Vagina (tissue), 2 donors: ENCODE results near the gene OSBPL1A.

ENCODE experiments used
- POLR2AphosphoS5 ChIP-seq, 2 donors: sonication (generic); formaldehyde crosslinking; IDR thresholded peaks; one replicate each; pipeline ENCODE4 v1.9.0; 2017; ENCODE audit warnings: antibody characterized with exemption in 2 of 2, mild to moderate bottlenecking in 2 of 2, low read depth in 1 of 2; ENCODE audit not compliant: insufficient read depth in 1 of 2
- TF ChIP-seq, protein P1 (sequence below), 3 experiments: fragments of 450-650 bp in 2 of 3; fragments of 200-600 bp in 1 of 3; sonication (generic) in 1 of 3; IDR thresholded peaks; one replicate each; pipeline ENCODE4 v1.5.1; 2017 to 2019; ENCODE audit warnings: antibody characterized with exemption in 3 of 3, mild to moderate bottlenecking in 2 of 3, moderate library complexity in 2 of 3

DNA sequence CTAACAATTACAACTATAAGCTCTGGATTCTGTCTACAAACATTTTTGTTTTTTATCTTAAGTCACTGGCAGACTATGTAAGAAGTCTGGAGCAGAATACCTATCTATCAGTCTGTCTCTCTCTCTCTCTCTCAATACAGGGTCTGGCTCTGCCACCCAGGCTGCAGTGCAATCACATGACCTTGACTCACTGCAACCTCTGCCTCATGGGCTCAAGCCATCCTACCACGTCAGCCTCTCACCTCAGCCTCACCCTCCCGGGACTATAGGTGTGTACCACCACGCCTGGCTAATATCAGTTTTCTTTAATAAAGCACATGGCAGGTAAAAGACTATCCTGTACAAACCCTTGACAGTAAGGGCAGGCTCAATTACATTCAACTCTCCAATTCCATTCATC lies 96.9 kb downstream of the OSBPL1A start:
- TF ChIP-seq, protein P1, sequence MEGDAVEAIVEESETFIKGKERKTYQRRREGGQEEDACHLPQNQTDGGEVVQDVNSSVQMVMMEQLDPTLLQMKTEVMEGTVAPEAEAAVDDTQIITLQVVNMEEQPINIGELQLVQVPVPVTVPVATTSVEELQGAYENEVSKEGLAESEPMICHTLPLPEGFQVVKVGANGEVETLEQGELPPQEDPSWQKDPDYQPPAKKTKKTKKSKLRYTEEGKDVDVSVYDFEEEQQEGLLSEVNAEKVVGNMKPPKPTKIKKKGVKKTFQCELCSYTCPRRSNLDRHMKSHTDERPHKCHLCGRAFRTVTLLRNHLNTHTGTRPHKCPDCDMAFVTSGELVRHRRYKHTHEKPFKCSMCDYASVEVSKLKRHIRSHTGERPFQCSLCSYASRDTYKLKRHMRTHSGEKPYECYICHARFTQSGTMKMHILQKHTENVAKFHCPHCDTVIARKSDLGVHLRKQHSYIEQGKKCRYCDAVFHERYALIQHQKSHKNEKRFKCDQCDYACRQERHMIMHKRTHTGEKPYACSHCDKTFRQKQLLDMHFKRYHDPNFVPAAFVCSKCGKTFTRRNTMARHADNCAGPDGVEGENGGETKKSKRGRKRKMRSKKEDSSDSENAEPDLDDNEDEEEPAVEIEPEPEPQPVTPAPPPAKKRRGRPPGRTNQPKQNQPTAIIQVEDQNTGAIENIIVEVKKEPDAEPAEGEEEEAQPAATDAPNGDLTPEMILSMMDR (IDR thresholded peaks at IDR 0.05), result no peak
- no peak for TF ChIP-seq POLR2AphosphoS5 (IDR thresholded peaks at IDR 0.05; ENCODE audit: insufficient read depth in 1 of 2, low read depth in 1 of 2)
